ENCODE measurements around the gene ITM2B.
A peak's percentile ranks its signal among the peaks of the same experiment; 100 is the strongest.

ITM2B gene

GRCh38 chr13:48316826-48317510 is 84.0 kb downstream of the ITM2B start (continued):
- TF ChIP-seq ZNF513 (tag by site-specific recombination; IDR thresholded peaks at IDR 0.05) (no peak), GLI4 (tag by site-specific recombination; IDR thresholded peaks at IDR 0.05) (no peak)

- no peaks in the 10 kb centered on the region for H3K4me1 ChIP-seq (ENCODE audit: control insufficient read depth, insufficient read depth, low read length)
- H3K36me3 ChIP-seq (ENCODE audit: control insufficient read depth in 2 of 2, insufficient read depth in 1 of 2, low read length in 2 of 2): peaks cover 0 to 16% of the 10 kb centered on the region in 2 experiments; a peak in 1 of 3 replicates
- TF ChIP-seq ZNF202 (tag by site-specific recombination; IDR thresholded peaks at IDR 0.05; ENCODE audit: borderline replicate concordance) (peak; percentile 52; the same call in 1 of the 2 replicates), ZNF266 (tag by site-specific recombination; IDR thresholded peaks at IDR 0.05; ENCODE audit: low read depth) (no peak), SALL2 (tag by site-specific recombination; IDR thresholded peaks at IDR 0.05; ENCODE audit: borderline replicate concordance) (no peak)
- no peak overlapping the region for H3K27ac ChIP-seq (ENCODE audit: extremely low read depth, low read depth, low read length)
- POLR2A ChIA-PET: no interaction called here
- no peaks in the 10 kb centered on the region for H3K9me3 ChIP-seq (ENCODE audit: control insufficient read depth, insufficient read depth, low read depth, low read length)
- CTCF ChIA-PET: no interaction called here
- no peak overlapping the region for H3K4me3 ChIP-seq (ENCODE audit: low read depth, low read length)
Measured at GRCh38 chr13:48317511-48318376, 84.7 kb downstream of the ITM2B start.

GRCh38 chr13:48318377-48318811 is 85.4 kb downstream of the ITM2B start:
- Histone ChIP-seq H3K9me3 (ENCODE audit: control insufficient read depth, insufficient read depth, low read depth, low read length) (no peaks in the 10 kb centered on the region), H3K36me3 (ENCODE audit: control insufficient read depth in 2 of 2, insufficient read depth in 1 of 2, low read length in 2 of 2) (peaks cover 0 to 16% of the 10 kb centered on the region in 2 experiments; a peak in 1 of 3 replicates), H3K27ac (ENCODE audit: extremely low read depth, low read depth, low read length) (no peak overlapping the region), H3K4me3 (ENCODE audit: low read depth, low read length) (no peak overlapping the region), H3K4me1 (ENCODE audit: control insufficient read depth, insufficient read depth, low read length) (no peaks in the 10 kb centered on the region)
- no peak for TF ChIP-seq ZNF2 (tag by site-specific recombination; IDR thresholded peaks at IDR 0.05)
- TF ChIP-seq ZNF157 (tag by site-specific recombination; IDR thresholded peaks at IDR 0.05): no peak
- no peak for TF ChIP-seq ZSCAN18 (tag by site-specific recombination; IDR thresholded peaks at IDR 0.05)
- TF ChIP-seq ZNF449 (tag by site-specific recombination; IDR thresholded peaks at IDR 0.05): no peak
- no peak for TF ChIP-seq ZIC2 (tag by site-specific recombination; IDR thresholded peaks at IDR 0.05)
- TF ChIP-seq ZNF521 (tag by site-specific recombination; IDR thresholded peaks at IDR 0.05): no peak
- no peak for TF ChIP-seq ZNF76 (tag by site-specific recombination; IDR thresholded peaks at IDR 0.05; ENCODE audit: borderline replicate concordance, low read depth)
- TF ChIP-seq ZNF19 (tag by site-specific recombination; IDR thresholded peaks at IDR 0.05; ENCODE audit: low read depth): no peak
- no peak for TF ChIP-seq ELK4 (IDR thresholded peaks at IDR 0.05; ENCODE audit: borderline replicate concordance, low read depth, low read length)
- TF ChIP-seq KLF9 (tag by site-specific recombination; IDR thresholded peaks at IDR 0.05; ENCODE audit: low read depth): no peak
- no peak for TF ChIP-seq ZNF155 (tag by site-specific recombination; IDR thresholded peaks at IDR 0.05)
- no peak for TF ChIP-seq OVOL3 (tag by site-specific recombination; IDR thresholded peaks at IDR 0.05)
- TF ChIP-seq ZNF837 (tag by site-specific recombination; IDR thresholded peaks at IDR 0.05): no peak
- TF ChIP-seq ZNF623 (tag by site-specific recombination; IDR thresholded peaks at IDR 0.05): no peak
- TF ChIP-seq RBAK (tag by site-specific recombination; IDR thresholded peaks at IDR 0.05): no peak
- TF ChIP-seq HIC1 (tag by site-specific recombination; IDR thresholded peaks at IDR 0.05): no peak
- no peak for TF ChIP-seq TRIM28 (IDR thresholded peaks at IDR 0.05; ENCODE audit: borderline replicate concordance, low read length)
- no peak for TF ChIP-seq ZNF335 (tag by site-specific recombination; conservative IDR thresholded peaks at IDR 0.05)
- TF ChIP-seq ZNF132 (tag by site-specific recombination; IDR thresholded peaks at IDR 0.05; ENCODE audit: borderline replicate concordance): no peak
- ChIA-PET CTCF (no interaction called here), POLR2A (no interaction called here)

All from HEK293 (cell line).